H1 (cell line): ENCODE data around the gene KCNE5. TPM values are rescaled to one million over a fixed set of nuclear protein-coding genes. Genes with fewer than 3 reads are reported as not detected.

Source experiments
- BCL11A ChIP-seq, 2 experiments: IDR thresholded peaks; one replicate each; pipeline ENCODE4 v1.6.1; 2011; ENCODE audit warnings: low read depth in 2 of 2, low read length in 2 of 2, mild to moderate bottlenecking in 2 of 2
- CHD7 ChIP-seq: fragments of 300-600 bp; sonication (generic); IDR thresholded peaks from 2 replicates; pipeline ENCODE4 v1.7.1; 2012; ENCODE audit warnings: low read length, moderate library complexity, mild to moderate bottlenecking, inconsistent platforms; ENCODE audit not compliant: insufficient replicate concordance
- POU5F1 ChIP-seq: IDR thresholded peaks from 2 replicates; pipeline ENCODE4 v1.6.1; 2011; ENCODE audit warnings: low read depth, mild to moderate bottlenecking, low read length, moderate library complexity
- polyA plus RNA-seq, 7 experiments: library from polyadenylated mRNA; depleted of rRNA in 3 of 7; stranded (reverse) in 5 of 7; unstranded in 2 of 7; fragments of >200 nt in 5 of 7; fragments of 200-250 nt in 2 of 7; gene quantifications; 1 replicate in 5 of 7; 2 replicates in 1 of 7; 4 replicates in 1 of 7; pipeline versions ENCODE4 v1.2.1 to v1.2.3, GENCODE V29; 2011 to 2013; ENCODE audit warnings: missing spikeins in 2 of 7, mixed read lengths in 2 of 7
- total RNA-seq: library from RNA; stranded (reverse); fragmentation: NEBNext Ultra II Directional; extraction: Animal tissue kit (Norgen Biotek cat#: 25700); gene quantifications from 2 replicates; pipeline ENCODE4 v1.2.1, GENCODE V29; 2021

KCNE5 gene
- total and polyA plus RNA-seq, 2 of the 8 experiments (the other 6 are each of a cell fraction or from before 2014, with no cell fraction given): 3.6 to 5.9 TPM

GRCh38 chrX:109629310-109629709, 4.3 kb upstream of the KCNE5 start (continued):
- TF ChIP-seq CHD7 (no peak), BCL11A (IDR thresholded peaks at IDR 0.05; ENCODE audit: low read depth in 2 of 2, low read length in 2 of 2) (no peak), POU5F1 (no peak)
